DOHH2 (cell line): ENCODE data around the gene TGM4.

ENCODE experiments used
- CTCF ChIP-seq: fragments of 200-600 bp; sonication (generic); IDR thresholded peaks from one replicate; pipeline ENCODE4 v1.5.1; 2014; ENCODE audit warnings: antibody characterized with exemption, mild to moderate bottlenecking, low read depth, low read length; ENCODE audit not compliant: poor library complexity, severe bottlenecking
- EZH2phosphoT487 ChIP-seq: fragments of 200-600 bp; sonication (generic); IDR thresholded peaks from 2 replicates; pipeline ENCODE4 v1.6.1; 2017; ENCODE audit warnings: borderline replicate concordance, mild to moderate bottlenecking, antibody characterized with exemption, low read length, moderate library complexity, mixed read lengths

GRCh38 chr3:44948239-44948638, 73.8 kb downstream of the TGM4 start:
- TF ChIP-seq EZH2phosphoT487 (no peak), CTCF (no peak)
